T-helper 22 cell (primary cell): Measurements from ENCODE around the gene DNAJC12.
"Not testable (repeated sequence)": the region's sequence is repeated elsewhere in the genome, so short reads cannot be mapped to it uniquely, and the experiment has no call there.

Experiments used
- DNase-seq: peaks from one replicate; pipeline ENCODE4 v3.0.0-alpha.2; 2020; ENCODE audit warnings: low read depth

DNAJC12 gene

DNA sequence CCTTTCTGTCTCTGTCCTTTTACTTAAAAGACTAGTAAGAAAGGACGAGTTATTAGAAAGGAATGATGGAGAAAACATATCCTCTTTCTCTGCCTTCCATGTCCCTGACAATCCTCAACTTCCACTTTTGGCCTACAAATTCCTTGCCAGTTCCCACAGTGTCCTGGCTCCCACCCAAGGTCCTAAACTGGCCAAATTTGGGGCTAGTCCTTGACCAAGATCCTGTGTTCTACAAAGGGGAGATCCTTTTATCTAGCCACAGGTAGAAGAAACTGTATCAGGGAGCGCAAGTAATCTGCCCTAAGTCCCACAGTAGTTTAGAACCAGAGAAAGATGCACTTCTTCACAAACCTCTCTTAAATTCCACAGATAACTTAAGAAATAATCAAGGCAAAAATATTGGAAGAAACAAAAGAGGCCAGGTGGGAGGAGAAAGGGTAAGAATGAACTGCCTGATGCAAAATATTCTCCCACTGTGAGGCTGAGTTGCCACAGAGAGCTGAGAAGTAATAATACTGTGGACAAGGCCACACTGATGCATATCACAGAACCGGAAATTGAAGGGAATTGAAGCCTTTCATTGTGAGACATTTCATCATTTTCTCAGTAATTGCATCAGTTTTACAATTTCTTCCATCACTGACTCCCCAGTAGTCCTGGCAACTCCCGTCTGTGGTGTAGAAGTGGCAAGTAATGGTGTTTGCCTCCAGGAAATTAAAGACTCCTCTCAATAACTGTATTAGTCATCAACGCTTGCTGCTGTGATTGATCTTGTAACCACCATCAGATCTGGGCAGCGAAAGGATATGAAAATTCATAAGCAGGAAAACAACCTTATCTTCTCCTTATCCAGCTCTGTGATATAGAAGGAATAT, 47.2 kb downstream of the DNAJC12 start:
- DNase-seq, result no peak

DNA sequence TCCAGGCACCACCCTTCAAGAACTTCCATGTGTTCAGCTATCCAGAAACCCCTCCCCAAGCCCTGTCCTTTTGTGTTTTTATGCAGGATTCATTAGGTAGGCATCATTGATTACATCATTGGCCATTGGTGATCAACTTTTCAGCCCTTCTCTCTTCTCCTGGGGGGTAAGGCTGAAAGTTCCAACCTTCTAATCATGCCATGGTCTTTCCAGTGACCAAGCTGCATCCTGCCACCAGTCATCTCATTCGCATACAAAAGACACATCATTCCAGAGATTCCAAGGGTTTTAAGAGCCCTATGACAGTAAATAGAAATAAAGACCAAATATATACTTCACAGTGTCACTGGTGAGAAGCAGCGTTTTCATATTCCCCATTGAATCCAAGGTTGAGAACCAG, 48.2 kb downstream of the DNAJC12 start:
- DNase-seq, result no peak

DNA sequence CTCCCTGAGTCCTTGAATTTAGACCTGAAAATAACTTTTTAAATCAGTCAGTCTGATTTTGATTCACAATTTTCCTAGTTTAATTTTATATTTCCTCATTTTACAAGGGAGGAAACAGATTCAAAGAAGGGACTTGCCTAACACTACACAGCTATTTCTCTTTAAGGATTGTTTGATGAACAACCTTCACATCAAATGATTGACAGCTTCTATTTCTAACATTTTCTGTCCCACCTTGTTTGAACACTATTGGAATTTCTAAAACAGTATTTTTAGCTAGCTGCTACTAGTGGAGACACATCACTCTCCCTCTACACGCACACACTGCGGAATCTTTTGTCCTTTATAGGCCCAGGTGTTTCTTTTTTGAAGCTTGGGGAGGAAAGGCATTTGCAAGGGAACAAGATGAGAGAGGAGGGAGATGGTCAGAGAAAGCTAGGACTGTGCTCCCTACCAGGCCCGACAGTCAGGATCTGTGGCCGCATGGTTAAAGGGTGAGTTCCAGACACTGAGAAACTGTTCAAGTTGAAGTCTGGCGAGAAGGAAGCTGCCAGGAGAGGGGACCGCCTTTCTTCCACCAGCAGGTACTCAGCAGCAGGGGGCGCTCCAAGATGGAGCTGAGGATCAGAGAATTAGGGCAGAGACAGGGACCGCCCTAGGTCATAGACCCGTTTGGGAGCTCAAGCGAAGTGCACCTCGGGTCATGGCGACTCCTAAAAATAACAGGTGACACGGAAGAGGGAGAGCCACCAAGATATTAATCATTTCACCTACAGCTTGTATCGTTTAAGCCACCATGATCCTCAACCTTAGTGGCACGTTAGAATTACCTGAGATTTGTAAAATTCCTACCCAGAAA, 49.7 kb downstream of the DNAJC12 start:
- DNase-seq, result peak; percentile 26

DNA sequence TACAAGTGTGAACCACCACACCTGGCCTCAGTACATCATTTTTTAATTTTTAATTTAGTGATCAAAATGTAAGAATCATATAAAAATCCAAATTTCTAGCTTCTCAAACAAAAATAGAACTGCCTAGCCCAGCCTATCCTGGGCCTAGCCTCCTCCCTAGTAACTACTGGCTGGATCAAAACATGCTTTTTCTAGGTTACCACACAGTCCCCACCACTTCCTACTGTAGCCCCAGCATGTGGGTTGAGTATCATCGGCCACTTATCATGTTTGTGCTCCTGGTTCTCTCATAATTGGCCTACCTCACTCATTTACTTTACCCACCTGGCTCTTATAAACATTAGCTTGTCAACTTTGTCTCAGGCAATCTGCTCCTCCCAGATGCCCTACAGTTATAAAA, 52.9 kb downstream of the DNAJC12 start:
- DNase-seq, result no peak

DNA sequence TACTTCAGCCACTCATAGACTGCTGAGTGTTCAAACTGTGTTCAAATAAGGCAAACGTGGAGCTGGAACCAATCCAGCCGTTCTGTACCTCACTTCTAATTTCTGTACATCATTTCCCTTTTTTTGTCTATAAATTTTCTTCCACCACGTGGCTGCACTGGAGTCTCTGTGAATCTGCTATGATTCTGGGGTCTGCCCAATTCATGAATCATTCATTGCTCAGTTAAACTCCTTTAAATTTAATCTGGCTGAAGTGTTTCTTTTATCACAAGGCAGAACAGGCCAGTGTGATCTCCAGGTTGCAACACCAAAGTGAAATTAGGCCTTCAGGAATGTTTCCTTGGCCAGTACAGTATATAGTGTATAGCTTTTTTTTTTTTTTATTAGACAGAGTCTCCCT, 53.5 kb downstream of the DNAJC12 start:
- no peak for DNase-seq

DNA sequence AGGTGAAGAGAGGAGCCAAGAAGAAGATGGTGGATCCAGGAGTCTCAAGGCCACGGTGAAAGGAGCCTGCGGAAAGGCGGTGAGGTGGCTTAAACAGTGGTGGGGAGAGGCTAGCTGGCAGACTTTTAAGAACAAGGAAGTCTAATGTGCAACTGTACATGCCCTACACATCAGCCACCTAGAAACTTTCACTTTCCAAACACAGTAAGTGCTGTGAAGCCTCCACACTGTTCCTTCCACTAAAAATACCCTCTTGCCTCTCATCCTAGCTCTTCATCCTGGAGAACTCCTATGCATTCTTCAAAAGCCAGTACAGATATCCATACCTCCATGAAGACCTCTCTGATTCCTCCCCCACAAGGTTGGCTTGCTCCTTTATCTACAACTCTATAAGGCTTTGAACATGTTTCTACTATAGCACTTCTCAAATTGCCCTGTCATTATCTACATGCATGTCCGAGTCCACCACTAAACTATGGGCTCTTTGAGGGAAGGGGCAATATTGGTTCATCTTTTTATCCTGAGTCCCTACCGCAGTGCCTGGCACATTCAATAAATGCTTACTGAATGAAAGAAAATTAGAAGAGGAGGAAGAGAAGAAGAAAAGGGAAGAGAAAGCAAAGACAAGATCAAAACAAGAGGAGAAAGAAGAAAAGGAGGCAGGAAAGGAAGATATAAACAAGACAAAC, 54.2 kb downstream of the DNAJC12 start:
- no peak for DNase-seq

DNA sequence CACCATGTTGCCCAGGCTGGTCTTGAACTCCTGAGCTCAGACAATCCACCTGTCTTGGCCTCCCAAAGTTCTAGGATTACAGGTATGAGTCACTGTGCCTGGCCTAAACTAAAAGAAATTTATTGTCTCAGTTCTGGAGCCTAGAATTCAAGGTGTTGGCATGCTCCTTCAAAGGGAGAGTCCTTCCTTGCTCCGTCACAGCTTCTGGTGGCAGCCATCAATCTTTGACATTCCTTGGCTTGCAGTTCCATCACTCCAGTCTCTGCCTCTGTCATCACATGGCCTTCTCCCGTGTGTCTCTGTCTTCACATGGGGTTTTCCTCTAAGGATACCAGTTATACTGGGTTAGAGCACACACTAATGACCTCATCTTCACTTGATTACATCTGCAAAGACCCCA, 55.5 kb downstream of the DNAJC12 start:
- no peak for DNase-seq

DNA sequence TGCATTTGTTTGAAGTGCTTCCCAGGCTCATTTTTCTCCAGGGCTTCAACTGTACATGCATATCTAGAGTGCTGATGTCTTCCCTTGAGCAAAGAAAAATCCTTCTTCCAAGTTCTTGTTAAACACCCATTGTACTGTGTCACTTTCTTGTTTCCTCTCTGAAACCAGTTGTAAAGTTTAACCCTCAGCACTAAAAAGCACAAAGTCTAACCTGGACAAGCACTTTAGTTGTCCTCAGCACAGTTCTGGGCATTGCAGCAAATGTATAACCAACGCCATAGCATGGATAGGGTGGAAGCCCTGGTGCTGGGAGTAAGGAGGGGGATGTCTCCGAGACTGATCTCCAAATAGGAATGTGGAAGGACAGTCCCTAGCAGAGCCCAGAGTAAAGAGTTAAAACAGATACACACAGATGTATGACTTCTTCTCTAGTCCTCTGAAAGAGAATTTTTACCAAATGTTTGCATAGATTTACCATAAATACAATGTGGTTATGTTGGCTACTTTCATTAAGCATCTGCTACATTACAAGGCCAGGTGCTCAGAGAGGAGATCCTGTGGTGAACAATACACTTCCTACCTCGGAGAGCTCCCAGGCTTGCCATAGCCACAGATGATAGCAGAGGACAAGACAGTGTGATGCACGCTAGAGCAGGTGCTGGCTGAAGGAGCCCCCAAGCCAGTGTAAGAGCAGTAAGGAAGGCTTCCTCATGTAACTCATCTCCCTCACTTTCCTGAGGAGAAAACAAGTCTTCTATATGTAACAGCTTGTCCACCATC, 57.0 kb downstream of the DNAJC12 start:
- DNase-seq, result no peak

DNA sequence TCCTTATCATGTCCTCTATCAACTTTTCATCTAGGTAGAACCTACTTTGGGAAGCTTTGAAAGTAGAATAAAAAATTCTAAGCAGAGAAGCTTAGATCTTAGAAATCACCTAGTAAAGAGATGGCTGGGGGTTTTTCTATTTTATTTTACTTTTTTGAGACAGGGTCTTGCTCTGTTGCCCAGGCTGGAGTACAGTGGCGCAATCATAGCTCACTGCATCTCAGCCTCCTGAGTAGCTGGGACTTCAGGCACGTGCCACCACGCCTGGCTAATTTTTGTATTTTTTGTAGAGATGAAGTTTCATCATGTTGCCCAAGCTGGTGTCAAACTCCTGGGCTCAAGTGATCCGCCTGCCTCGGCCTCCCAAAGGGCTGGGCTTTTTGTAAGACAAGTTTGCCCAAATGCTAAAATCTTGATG, 57.8 kb downstream of the DNAJC12 start:
- DNase-seq, result not testable (repeated sequence)

DNA sequence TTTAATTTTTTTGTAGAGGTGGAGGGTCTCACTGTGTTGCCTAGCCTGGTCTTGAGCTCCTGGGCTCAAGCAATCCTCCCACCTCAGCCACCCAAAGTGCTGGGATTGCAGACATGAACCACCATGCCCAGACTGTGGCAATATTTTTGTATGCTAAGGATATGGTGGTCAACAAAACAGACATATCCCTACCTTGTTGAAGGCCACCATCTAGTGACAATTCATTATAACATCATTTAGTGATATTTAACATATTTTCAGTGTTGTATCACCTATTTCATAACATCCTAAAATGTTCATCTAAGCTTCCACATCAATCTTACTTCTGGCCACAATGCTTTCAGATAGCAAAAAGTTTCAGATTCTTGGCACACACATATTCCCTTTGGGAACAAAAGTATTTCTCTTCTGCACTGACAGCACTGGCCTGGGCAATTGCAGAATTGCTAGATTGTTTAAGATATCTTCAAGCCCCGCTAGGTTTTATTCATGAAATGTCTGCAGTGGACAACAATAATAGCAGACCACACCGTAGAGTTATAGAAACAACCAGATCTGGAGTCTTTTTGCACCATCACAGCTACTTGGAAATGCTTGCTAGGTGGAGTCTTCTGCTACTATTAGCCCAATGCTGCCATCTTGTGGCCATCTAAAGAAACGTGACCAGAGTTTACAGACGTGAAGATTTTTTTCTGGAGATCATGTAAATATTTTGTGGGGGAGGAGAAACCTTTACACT, 58.4 kb downstream of the DNAJC12 start:
- DNase-seq, result peak; percentile 40

DNA sequence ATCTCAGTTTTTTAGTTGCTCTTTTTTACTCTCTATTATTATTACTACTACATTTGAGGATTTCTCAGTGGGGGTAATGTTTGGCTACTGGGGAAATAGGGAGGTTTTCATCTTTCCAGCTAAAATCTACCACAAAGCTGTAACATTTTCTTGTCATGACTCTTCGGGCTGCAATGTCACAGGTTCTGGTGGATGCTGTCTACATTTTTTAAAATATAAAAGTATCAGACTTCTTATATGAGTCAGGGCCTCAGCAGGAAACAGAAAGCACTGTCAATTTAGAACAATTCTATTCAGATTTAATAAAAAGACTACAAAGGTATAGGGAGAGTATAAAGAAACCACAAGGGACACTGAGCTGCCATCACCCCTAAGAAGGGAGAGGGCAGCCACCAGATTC, 61.6 kb downstream of the DNAJC12 start:
- no peak for DNase-seq

DNA sequence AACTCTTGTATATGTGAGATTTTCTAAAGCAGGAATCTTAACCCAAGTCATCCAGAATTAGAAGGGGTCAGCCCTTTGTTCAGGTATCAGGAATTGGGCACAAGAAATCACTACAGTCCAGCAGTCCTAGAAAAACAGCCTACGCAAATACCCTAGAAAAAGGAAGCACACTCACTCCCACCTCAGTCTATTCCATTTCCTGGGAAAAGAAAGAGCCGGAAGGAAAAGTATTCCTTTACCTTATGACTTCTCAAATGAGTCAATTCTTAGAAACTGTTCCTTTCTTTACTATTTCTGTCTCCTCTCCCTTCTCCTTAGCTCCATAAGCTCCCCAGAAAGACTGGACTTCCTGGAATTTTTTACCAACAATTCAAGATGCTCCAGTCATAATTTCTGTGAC, 62.7 kb downstream of the DNAJC12 start:
- DNase-seq, result no peak

DNA sequence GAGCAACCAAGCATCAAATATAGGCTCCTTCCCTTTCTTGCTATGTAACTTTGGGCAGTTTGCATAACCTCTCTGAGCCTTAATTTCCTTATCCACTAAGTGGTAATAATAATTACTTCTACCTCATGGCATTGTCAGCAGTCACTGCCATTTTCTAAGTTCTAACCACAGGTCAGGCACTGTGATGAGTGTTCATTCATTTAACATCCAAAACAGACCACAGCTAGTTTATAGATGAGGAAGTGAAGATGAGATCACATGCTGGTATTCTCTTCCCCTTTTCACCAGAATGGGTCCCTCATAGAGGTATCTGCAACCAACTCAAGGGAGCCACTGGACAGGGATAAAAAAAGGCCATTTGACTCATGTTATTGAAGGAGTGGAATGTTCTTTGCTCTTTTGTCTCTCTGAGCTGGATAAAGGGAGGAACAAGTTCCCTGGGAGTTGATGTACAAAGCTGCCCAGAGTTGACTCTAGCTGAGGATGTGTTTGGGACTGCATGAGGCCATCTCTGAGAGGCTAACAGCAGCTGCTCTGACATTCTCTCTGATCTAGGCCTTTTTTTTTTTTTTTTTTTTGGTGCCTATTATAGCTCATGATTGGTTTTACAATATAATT, 65.0 kb downstream of the DNAJC12 start:
- DNase-seq, result no peak

DNA sequence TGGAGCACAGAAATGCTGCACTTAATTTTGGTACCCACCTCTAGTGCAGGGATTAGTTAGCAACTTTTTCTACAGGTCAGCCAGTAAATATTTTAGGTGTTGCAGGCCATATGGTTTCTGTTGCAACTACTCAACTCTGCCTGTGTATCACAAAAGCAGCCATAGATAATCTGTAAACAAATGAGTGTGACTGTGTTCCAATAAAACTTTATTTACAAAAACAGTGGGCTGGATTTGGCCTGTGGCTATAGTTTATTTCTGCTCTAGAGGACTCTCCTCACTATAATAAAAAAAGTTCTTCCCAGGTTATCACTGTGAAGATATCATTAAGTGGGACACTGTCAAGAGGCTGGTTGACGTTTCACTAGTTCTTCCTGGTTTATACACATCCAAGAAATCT, 65.8 kb downstream of the DNAJC12 start:
- DNase-seq, result no peak

DNA sequence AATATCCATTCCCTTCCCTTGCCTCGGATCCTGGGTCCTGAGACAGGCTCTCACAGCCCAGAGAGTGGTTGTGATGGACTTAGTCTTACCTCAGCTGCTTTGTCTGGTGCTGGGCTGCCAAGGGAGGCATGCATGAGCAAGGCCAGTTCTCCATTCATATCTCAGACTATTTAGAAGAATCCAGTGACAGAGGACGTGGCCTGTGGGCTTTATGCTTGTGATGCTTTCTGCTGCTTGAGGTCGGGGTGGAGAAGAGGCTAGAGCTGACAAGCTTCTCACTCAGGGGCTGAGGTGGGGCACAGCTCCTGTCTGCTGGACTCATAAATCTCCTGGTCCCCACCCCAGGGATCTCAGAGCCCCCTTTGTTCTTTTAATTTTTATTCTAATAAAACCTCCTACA, 66.8 kb downstream of the DNAJC12 start:
- no peak for DNase-seq

DNA sequence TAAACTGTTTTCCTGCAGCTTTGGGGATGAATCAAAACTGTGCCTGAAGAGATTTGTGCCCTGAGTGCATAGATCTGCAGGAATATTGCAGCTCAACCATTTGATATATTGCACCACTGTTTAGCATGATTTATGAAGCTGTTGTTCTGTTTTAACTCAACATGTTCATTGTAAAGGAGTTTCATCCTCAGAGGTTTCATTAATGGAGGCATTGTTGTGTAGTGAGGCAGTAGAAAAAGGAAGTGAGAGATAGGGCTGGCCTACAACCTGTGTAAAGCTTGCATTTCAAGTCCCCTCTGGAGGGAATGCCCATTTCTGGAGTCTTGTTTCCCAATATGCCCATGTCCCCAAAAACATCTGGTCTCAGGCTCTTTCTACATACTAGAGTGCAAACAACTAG, 67.5 kb downstream of the DNAJC12 start:
- no peak for DNase-seq

DNA sequence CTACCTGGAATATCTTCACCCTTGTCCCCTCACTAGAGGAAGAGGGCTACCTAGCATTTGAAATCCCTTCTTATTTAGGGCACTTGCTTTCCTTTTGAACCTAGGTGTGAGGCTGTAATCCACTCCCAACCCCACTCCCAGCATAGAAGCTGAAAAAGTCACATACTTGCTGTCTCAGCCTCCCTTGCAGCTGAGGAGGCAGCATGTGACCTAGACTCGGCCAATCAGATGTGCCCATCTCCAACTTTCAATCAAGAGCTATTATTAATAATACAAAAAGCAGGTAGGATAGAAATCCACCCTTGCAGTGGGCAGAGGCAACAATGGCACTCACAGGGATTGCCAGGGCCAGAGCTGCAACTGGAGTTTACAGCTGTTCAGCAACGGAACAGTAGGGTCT, 70.7 kb downstream of the DNAJC12 start:
- no peak for DNase-seq

DNA sequence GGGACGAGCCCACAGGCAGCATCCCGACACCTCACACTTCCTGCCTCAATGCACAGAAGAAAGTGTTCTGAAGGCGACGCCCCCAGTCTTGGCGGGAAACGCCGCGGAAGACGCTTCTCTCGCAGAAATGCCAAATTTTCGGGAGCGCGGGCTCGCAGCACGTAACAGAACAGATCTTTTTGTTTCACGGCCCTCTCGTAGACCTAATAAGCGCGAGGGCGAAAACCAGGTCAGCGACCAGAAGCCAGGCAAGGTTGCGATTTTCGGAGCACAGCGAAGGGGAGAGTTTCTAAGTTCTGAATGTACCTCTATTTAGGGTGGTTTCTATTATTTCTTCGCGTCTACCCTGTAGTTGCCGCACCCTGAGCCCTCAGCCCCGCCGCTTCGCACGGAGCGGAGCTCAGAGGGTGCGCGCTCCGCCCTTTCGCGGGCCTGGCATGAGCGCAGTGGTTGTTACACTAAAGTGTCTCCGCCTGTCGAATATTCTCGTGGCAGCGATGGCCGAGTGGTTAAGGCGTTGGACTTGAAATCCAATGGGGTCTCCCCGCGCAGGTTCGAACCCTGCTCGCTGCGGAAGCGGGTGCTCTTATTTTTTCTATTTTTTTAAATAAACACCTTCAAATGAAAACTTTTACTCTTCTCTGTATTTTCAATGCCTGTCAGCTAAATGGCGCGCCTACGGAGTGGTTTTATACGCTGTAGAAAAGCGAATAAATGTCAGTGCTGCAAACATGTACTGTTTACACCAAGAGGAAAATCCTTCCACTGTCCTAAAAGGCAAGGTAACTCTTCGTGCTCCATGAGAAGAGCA, 73.8 kb downstream of the DNAJC12 start:
- DNase-seq, result peak; percentile 87

DNA sequence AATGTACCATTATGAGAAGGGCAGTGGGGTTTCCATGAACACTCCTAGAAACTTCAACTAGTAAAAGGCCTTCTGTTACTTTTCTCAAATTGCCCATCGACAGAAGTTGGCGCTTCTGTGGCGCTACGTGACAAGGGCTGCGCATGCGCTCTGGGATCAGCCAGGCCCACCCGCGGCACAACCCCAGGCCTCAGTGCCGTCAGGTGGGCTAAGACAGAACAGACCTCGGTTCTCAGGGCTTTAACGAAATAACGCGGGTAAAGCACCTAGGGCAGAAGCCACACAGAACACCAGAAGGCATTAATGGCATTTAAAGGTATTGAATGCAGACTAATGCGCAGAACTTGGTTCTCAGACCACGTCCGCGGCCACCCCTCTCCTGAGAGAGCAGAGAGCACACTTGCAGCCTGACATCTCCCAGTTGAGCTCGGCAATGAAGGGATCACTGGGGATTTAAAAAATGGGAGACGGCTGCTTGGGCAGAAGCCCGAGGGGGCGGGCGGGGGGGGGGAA, 74.4 kb downstream of the DNAJC12 start:
- DNase-seq, result peak; percentile 49

DNA sequence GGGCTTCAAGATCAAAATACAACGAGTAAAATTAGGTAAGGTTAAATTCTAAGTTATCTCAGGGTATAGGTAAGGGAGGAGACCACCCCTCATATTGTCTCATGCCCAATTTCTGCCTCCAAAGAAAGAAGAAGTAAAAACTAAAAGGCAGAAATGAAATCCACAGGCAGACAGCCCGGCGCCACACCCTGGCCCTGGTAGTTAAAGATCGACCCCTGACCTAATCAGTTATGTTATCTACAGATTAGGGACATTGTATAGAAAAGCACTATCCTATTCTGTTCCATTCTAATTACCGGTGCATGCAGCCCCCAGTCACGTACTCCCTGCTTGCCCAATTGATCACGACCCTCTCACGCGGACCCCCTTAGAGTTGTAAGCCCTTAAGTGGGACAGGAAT, 75.4 kb downstream of the DNAJC12 start:
- not testable (repeated sequence) for DNase-seq
